GM20431 (cell line): Measurements from ENCODE around the gene AOC1.
"Not testable (repeated sequence)": the region's sequence is repeated elsewhere in the genome, so short reads cannot be mapped to it uniquely, and the experiment has no call there.

Experiments used
- in situ Hi-C: fragments of 300-500 bp; cut with MseI, MboI; formaldehyde crosslinking; loops from one replicate; pipeline ENCODE4 v1.15.0; 2020; ENCODE audit warnings: low sequenced_read_pairs; ENCODE audit not compliant: unreplicated experiment

Gene AOC1

GRCh38 chr7:150890853-150891584, 38.7 kb downstream of the AOC1 start:
- in situ Hi-C loops: no loop called here

GRCh38 chr7:150891740-150892139, 39.4 kb downstream of the AOC1 start:
- in situ Hi-C loops: no loop called here

DNA sequence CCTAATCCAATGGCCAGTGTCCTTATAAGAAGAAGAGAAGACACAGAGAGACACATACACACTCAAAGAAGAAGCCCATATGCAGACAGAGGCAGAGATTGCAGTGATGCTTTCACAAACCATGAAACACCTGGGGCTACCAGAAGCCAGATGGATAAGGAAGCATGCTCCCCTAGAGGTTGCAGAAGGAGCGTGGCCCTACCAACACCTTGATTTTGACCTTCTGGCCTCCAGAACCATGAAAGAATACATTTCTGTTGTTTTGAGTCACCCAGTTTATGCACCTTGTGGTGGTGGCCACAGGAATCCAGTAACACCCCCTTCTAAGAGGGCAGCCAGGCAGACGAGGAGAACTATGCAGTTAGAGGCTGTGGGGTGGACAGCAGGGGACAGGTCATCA, 43.5 kb downstream of the AOC1 start:
- in situ Hi-C loops: no loop called here

GRCh38 chr7:150896562-150897209, 44.4 kb downstream of the AOC1 start:
- in situ Hi-C loops: no loop called here

DNA sequence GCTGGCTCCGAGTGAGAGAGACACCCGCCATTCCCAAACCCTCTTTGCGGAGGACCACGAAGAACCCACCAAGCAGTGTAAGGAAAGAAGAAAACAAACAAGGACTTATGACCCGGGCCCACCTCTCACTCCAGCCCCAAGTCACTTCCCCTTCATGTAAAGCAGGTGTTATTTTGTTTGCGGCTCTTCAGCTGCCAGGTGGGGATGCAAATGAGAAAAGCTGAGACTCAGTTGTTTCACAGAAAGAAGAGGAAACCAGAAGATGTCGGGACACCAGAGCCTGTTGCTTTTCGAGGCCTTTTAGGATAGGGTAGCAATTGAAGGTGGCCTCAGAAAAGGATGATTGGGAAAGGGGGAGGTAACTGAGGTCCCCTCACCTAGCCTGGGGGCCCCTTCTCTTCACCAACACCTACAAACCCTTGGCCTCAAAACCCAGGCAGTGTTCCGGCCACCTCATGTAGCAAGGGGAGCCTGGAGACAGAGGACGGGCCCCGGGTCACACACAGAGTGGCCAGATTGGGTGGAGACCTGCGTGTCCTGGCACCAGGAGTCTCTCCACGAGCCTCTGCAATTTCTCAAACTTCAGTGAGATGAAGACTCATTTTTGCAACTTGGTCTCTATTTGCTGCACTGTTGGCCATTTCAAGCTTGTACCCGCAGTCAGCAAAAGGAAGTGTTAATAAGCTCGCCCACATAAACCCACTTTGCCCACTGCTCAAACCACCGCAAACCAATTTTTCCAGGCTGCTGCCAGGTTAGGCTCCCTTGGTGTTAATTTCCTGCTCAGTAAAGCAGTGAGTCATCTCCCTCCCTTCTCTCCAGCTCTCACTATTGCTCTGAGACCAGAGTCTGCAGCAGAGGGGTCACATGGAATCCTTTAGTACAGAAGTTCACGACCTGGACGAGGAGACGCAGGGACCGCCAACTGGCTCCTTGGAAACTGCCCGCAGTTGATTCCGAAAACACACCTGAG, 45.5 kb downstream of the AOC1 start:
- in situ Hi-C loops: no loop called here

- in situ Hi-C loops: no loop called here
Measured at GRCh38 chr7:150898475-150899011, 46.2 kb downstream of the AOC1 start.

DNA sequence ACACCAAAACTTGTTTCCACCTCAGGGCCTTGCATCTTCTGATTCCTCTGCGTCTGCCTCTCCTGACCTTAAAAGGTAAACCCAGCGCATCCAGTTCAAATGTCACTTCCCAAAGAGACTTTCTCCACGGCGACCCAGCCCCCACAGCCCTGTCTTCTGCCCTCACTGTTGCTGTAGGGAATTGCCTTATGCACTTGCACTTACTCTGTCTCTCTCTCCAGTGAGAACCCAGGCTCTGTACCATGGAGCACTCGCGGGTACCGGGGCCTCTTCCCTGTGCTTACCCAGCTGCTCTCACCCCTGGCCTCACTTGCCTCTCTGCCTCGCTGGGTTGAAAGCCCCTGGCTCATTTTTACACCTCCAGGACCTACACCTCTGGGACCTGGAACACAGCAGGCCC, 48.4 kb downstream of the AOC1 start:
- in situ Hi-C loops: no loop called here

DNA sequence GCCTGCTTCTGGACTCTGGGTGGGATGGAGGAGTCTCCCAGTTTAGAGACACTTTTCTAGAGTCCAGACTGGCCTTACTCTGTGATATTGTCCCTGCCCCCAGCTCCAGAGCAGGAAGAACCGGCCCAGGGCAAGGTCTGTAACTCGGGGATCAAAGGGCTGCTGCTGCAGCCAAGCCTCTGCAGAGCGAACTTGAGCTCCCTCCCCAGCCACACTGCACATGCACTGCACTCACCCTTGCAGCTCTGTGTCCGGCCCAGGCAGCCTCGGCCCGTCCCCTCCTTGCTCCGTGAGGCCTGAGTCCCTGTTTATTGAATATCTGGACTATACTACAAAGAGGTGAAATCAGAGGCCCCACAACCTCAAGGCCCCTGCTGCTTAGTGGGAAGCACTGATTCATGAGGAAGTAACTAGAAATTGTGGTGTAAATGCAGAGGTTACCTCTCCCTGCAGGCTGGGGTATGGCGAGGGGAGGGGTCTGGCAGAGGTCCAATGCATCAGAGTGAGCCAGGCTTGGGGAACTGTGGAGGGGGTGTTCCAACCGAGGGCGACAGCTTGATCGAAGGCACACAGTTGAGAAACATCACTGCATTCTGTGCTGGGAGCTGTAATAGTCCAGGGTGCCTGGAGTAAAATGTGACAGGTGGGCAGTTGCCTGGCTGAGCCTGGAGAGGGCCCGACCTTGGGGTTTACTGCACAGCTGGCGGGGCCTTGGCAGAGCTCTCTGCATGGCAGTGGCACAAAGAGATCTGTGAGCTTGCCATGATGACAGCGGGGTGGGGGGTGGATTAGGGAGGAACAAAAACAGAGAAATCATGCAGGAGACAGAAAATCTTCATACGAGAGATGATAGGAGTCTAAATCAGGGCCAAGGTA, 49.1 kb downstream of the AOC1 start:
- in situ Hi-C loops: no loop called here

DNA sequence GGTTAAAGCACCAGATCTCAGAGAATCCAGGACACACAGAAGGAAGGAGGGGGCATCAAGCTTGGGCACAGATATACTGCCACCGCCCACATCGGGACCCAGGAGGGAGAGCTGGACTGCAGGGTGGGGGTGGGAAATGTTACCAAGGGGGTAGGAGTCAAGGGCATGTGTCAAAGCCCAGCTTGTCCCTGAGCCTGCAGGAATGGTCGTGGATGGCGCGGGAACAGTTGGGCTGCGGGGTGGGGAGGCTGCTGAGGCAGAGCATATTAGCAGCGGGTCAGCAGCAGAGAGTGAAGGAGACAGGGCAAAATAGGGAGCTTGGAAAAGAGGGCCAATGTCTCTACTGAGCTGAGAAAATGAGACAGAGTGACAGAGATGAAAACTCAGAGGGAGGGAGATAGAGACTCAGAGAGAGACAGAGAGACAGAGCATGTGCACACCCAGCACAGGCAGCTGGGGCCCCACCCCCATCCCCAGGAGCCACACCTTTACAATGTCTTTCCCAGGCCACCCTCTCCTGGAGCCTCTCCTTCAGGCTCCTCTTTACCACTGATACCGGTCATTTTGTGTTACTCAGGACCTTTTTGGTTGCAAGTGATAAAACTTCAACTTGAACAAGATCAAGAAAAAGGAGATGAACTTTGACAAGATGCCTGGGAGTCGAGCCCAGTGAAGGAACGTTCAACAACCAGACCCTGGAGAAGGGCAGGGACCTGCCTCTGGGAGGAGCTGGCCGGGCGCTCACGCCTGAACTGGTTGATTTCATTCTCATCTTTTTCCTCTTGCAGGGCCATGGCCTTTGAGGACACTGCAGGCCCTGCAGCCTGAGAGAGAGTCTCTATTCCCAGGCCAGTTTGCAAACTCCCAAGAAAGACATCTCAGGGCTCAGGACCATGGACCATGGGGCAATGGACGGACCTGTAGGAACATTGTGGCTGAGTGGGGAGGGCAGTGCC, 50.0 kb downstream of the AOC1 start:
- in situ Hi-C loops: no loop called here

- in situ Hi-C loops: no loop called here
Measured at GRCh38 chr7:150903606-150904005, 51.3 kb downstream of the AOC1 start.

GRCh38 chr7:150904011-150904909, 51.9 kb downstream of the AOC1 start:
- in situ Hi-C loops: no loop called here

GRCh38 chr7:150908173-150908572, 55.9 kb downstream of the AOC1 start:
- in situ Hi-C loops: no loop called here

DNA sequence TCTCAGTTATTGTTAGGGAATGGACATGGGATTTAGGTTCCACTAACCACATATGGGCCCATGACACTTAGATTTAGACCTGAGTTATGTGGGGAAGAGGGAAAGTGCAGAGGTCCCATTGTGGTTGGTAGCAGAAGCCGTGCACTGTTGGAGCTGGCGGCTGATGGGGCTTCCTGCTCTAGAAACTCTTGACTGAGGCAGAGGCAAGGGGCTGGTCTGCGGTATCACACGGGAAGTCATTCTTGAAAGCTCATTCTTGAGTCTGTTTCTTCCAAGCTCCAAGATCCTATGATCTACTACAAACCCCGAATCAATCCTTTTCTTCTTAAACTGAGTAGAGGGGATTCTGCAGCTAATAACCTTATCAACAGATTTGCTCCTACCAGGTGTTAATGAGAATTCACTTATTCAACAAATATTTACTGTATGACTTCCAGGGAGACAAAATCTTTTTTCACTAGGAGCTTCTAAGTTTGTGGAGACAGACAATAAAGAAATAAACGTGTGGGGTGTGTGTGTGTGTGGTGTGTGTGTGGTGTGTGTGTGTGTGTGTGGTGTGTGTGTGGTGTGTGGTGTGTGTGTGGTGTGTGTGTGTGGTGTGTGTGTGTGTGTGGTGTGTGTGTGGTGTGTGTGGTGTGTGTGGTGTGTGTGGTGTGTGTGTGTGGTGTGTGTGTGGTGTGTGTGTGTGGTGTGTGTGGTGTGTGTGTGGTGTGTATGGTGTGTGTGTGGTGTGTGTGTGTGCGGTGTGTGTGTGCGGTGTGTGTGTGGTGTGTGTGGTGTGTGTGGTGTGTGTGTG, 57.1 kb downstream of the AOC1 start:
- in situ Hi-C loops: no loop called here

DNA sequence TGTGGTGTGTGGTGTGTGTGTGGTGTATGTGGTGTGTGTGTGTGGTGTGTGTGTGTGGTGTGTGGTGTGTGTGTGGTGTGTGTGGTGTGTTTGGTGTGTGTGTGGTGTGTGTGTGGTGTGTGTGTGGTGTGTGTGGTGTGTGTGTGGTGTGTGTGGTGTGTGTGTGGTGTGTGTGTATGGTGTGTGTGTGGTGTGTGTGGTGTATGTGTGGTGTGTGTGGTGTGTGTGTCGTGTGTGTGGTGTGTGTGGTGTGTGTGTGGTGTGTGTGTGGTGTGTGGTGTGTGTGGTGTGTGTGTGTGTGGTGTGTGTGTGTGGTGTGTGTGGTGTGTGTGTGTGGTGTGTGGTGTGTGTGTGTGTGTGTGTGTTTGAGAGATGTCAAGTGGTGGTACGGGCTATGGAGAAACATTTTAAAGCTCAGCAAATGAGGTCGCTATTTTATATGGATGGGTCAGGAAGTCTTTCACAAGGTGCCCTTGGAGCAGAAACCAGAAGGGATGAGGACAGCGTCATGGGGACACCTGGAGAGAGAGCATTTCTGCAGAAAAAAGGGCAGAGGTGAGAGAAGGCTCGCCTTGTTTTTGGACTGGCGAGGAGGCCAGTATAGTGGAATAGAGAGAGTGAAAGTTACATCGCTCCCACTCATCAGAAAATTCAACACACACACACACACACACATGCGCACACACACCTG, 58.1 kb downstream of the AOC1 start:
- in situ Hi-C loops: not testable (repeated sequence)

DNA sequence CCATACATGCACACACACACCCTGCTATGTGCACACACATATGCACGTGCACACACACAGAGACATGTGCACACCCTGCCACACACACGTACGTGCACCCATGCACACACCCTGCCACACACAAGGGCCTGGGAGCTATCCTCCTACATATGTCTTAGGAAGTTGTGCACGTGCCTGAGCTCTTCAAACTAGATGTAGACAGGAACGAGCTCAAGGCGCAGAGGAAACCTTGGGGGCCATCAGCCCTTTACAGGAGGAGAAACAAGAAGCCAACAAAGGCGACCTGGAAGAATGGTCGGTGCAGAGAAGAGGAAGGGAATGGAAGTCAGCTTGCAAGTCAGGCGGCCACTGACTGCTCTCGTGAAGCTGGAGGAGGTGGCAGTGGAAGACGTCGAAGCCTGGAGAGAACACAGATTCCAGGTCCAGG, 58.7 kb downstream of the AOC1 start:
- in situ Hi-C loops: no loop called here
